LNCaP clone FGC (cell line): ENCODE results near the gene SNX32.
"Not testable (repeated sequence)": the region's sequence is repeated elsewhere in the genome, so short reads cannot be mapped to it uniquely, and the experiment has no call there.

Experiments
- DNase-seq: peaks from one replicate; pipeline ENCODE4 v3.0.0-alpha.2; 2011; ENCODE audit warnings: low read depth
- H3K4me3 ChIP-seq: 2 replicates; pipeline ENCODE4 v1.5.1; 2011; ENCODE audit warnings: mild to moderate bottlenecking, low read depth, low read length, control low read depth
- CTCF ChIP-seq: IDR thresholded peaks from 2 replicates; pipeline ENCODE4 v1.5.1; 2012; ENCODE audit warnings: mild to moderate bottlenecking; ENCODE audit not compliant: control insufficient read depth, insufficient read depth; ENCODE audit errors: extremely low read depth

Gene SNX32

GRCh38 chr11:65886826-65887722, 53.3 kb downstream of the SNX32 start:
- TF ChIP-seq CTCF: no peak
- no peak for DNase-seq
- peak overlapping the region; percentile 83 for H3K4me3 ChIP-seq

- H3K4me3 ChIP-seq: peak overlapping the region; percentile 83
- no peak for TF ChIP-seq CTCF
- DNase-seq: peak; percentile 6
Measured at GRCh38 chr11:65887723-65888162, 54.0 kb downstream of the SNX32 start.

- H3K4me3 ChIP-seq: peak within 1 kb of the TSS; percentile 83
- TF ChIP-seq CTCF: peak; percentile 71
- peak; percentile 83 for DNase-seq
Measured at GRCh38 chr11:65888163-65888814, 54.5 kb downstream of the SNX32 start, which contains the start of gene FIBP. FIBP (minus strand) TSS chr11:65888471; CDS start chr11:65888418, 53 bp downstream.

GRCh38 chr11:65890324-65891218, 56.8 kb downstream of the SNX32 start, which contains the start of gene CCDC85B:
CCDC85B (plus strand) TSS chr11:65890673; CDS start chr11:65890784, 111 bp downstream.
- H3K4me3 ChIP-seq: peak within 1 kb of the TSS; percentile 60
- TF ChIP-seq CTCF: no peak
- DNase-seq: peak; percentile 75

GRCh38 chr11:65891219-65892136, 57.7 kb downstream of the SNX32 start:
- no peak for DNase-seq
- no peak for TF ChIP-seq CTCF
- H3K4me3 ChIP-seq: peak overlapping the region; percentile 60

- DNase-seq: not testable (repeated sequence)
- H3K4me3 ChIP-seq: peak overlapping the region; percentile 60; the same call in 1 of the 2 replicates
Measured at GRCh38 chr11:65892137-65892540, 58.4 kb downstream of the SNX32 start.
